ENCODE data around the gene AHSA1.
A peak's percentile ranks its signal among the peaks of the same experiment; 100 is the strongest.

The AHSA1 gene

GRCh38 chr14:77439861-77440260, 18.0 kb upstream of the AHSA1 start:
- Histone ChIP-seq H3K36me3 (ENCODE audit: control insufficient read depth, insufficient read depth, low read length, severe bottlenecking) (peaks cover 81% of the 10 kb centered on the region), H3K4me3 (ENCODE audit: low read length) (no peak overlapping the region), H3K9me3 (ENCODE audit: control insufficient read depth, low read length) (no peaks in the 10 kb centered on the region), H3K27me3 (replicated peaks; ENCODE audit: control insufficient read depth, insufficient read depth, low read length) (no peaks in the 10 kb centered on the region), H3K9ac (ENCODE audit: low read length) (no peak overlapping the region), H3K4me1 (ENCODE audit: control insufficient read depth, insufficient read depth, low read length) (no peaks in the 10 kb centered on the region)
- no peak for DNase-seq (ENCODE audit: low read depth)

GRCh38 chr14:77442196-77442595, 15.7 kb upstream of the AHSA1 start:
- no peak for DNase-seq (ENCODE audit: low read depth)
- H3K4me1 ChIP-seq (ENCODE audit: control insufficient read depth, insufficient read depth, low read length): no peaks in the 10 kb centered on the region
- no peaks in the 10 kb centered on the region for H3K27me3 ChIP-seq (replicated peaks; ENCODE audit: control insufficient read depth, insufficient read depth, low read length)
- H3K9me3 ChIP-seq (ENCODE audit: control insufficient read depth, low read length): no peaks in the 10 kb centered on the region
- no peak overlapping the region for H3K4me3 ChIP-seq (ENCODE audit: low read length)
- peaks cover 70% of the 10 kb centered on the region for H3K36me3 ChIP-seq (ENCODE audit: control insufficient read depth, insufficient read depth, low read length, severe bottlenecking)
- H3K9ac ChIP-seq (ENCODE audit: low read length): no peak overlapping the region

DNA sequence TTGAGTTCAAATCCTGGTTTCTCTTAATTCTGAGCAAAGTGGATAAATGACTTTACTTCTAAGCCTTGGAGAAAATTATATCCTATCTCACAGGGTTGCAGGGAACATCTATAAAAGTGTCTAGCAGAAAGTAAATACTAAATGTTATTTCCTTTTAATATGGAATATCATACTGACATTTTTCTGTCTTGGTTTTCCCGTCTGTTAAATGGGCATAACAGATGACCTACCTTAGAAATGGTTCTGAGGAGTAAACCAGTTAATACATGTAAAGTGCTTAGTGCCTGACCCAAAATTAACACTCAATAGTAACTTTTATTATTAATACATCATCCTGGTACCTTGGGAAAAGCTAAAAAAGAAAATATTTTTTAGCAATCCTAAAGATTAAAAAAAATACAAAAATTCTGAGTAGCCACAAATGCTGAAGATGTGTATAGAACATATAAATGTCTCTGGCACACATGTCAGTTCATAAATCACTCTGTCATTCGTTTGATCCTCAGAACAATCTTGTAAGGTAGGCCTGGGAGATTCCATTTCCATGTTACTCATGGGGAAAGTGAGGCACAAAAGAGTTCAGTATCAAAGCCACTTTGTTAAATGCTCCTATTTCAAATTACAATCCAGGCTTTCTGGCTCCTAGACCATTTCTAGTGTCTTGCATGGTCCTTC, 1.8 kb upstream of the AHSA1 start:
- peaks cover 32% of the 10 kb centered on the region for H3K36me3 ChIP-seq (ENCODE audit: control insufficient read depth, insufficient read depth, low read length, severe bottlenecking)
- no peaks in the 10 kb centered on the region for H3K9me3 ChIP-seq (ENCODE audit: control insufficient read depth, low read length)
- H3K9ac ChIP-seq (ENCODE audit: low read length): peak overlapping the region; percentile 99
- H3K4me1 ChIP-seq (ENCODE audit: control insufficient read depth, insufficient read depth, low read length): peaks cover 21% of the 10 kb centered on the region
- no peaks in the 10 kb centered on the region for H3K27me3 ChIP-seq (replicated peaks; ENCODE audit: control insufficient read depth, insufficient read depth, low read length)
- peak overlapping the region; percentile 100 for H3K4me3 ChIP-seq (ENCODE audit: low read length)
- DNase-seq (ENCODE audit: low read depth): no peak

- H3K27me3 ChIP-seq (replicated peaks; ENCODE audit: control insufficient read depth, insufficient read depth, low read length): no peaks in the 10 kb centered on the region
- peaks cover 21% of the 10 kb centered on the region for H3K4me1 ChIP-seq (ENCODE audit: control insufficient read depth, insufficient read depth, low read length)
- peaks cover 32% of the 10 kb centered on the region for H3K36me3 ChIP-seq (ENCODE audit: control insufficient read depth, insufficient read depth, low read length, severe bottlenecking)
- no peaks in the 10 kb centered on the region for H3K9me3 ChIP-seq (ENCODE audit: control insufficient read depth, low read length)
- H3K4me3 ChIP-seq (ENCODE audit: low read length): peak overlapping the region; percentile 100
- H3K9ac ChIP-seq (ENCODE audit: low read length): peak overlapping the region; percentile 99
- no peak for DNase-seq (ENCODE audit: low read depth)
Observed at GRCh38 chr14:77457115-77457521, 775 bp upstream of the AHSA1 start.

GRCh38 chr14:77458249-77458950, 507 bp downstream of the AHSA1 start:
- DNase-seq (ENCODE audit: low read depth): peak; percentile 57
- peaks cover 35% of the 10 kb centered on the region for H3K36me3 ChIP-seq (ENCODE audit: control insufficient read depth, insufficient read depth, low read length, severe bottlenecking)
- H3K4me1 ChIP-seq (ENCODE audit: control insufficient read depth, insufficient read depth, low read length): peaks cover 21% of the 10 kb centered on the region
- H3K9ac ChIP-seq (ENCODE audit: low read length): peak overlapping the region; percentile 99
- no peaks in the 10 kb centered on the region for H3K9me3 ChIP-seq (ENCODE audit: control insufficient read depth, low read length)
- peak overlapping the region; percentile 100 for H3K4me3 ChIP-seq (ENCODE audit: low read length)
- H3K27me3 ChIP-seq (replicated peaks; ENCODE audit: control insufficient read depth, insufficient read depth, low read length): no peaks in the 10 kb centered on the region

GRCh38 chr14:77459072-77459723, 1.3 kb downstream of the AHSA1 start:
- Histone ChIP-seq H3K4me1 (ENCODE audit: control insufficient read depth, insufficient read depth, low read length) (peaks cover 21% of the 10 kb centered on the region), H3K27me3 (replicated peaks; ENCODE audit: control insufficient read depth, insufficient read depth, low read length) (no peaks in the 10 kb centered on the region), H3K36me3 (ENCODE audit: control insufficient read depth, insufficient read depth, low read length, severe bottlenecking) (peaks cover 42% of the 10 kb centered on the region), H3K9me3 (ENCODE audit: control insufficient read depth, low read length) (no peaks in the 10 kb centered on the region), H3K9ac (ENCODE audit: low read length) (peak overlapping the region; percentile 99), H3K4me3 (ENCODE audit: low read length) (peak overlapping the region; percentile 100)
- peak; percentile 92 for DNase-seq (ENCODE audit: low read depth)

GRCh38 chr14:77467801-77468200, 9.9 kb downstream of the AHSA1 start:
- no peak overlapping the region for H3K9ac ChIP-seq (ENCODE audit: low read length)
- H3K4me3 ChIP-seq (ENCODE audit: low read length): no peak overlapping the region
- DNase-seq (ENCODE audit: low read depth): no peak
- H3K27me3 ChIP-seq (replicated peaks; ENCODE audit: control insufficient read depth, insufficient read depth, low read length): peaks cover 5% of the 10 kb centered on the region
- H3K36me3 ChIP-seq (ENCODE audit: control insufficient read depth, insufficient read depth, low read length, severe bottlenecking): peaks cover 67% of the 10 kb centered on the region
- H3K9me3 ChIP-seq (ENCODE audit: control insufficient read depth, low read length): no peaks in the 10 kb centered on the region
- no peaks in the 10 kb centered on the region for H3K4me1 ChIP-seq (ENCODE audit: control insufficient read depth, insufficient read depth, low read length)

DNA sequence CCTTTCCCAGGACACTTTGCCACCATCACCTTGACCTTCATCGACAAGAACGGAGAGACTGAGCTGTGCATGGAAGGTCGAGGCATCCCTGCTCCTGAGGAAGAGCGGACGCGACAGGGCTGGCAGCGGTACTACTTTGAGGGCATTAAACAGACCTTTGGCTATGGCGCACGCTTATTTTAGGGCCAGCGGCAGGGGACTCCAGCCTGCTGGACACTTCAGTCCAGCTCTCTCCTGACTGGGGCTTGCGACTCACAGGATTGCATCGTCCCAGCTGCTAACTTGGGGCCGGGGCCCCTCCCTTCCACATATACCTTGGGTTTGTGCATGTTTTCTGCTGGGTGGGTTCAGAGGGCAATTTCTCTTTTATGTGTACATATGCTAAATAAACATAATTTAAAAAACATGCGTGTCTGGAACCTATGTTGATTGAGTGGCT, 11.2 kb downstream of the AHSA1 start:
- H3K4me3 ChIP-seq (ENCODE audit: low read length): no peak overlapping the region
- H3K27me3 ChIP-seq (replicated peaks; ENCODE audit: control insufficient read depth, insufficient read depth, low read length): peaks cover 5% of the 10 kb centered on the region
- H3K9me3 ChIP-seq (ENCODE audit: control insufficient read depth, low read length): no peaks in the 10 kb centered on the region
- no peak overlapping the region for H3K9ac ChIP-seq (ENCODE audit: low read length)
- peaks cover 54% of the 10 kb centered on the region for H3K36me3 ChIP-seq (ENCODE audit: control insufficient read depth, insufficient read depth, low read length, severe bottlenecking)
- DNase-seq (ENCODE audit: low read depth): no peak
- H3K4me1 ChIP-seq (ENCODE audit: control insufficient read depth, insufficient read depth, low read length): peaks cover under 1% of the 10 kb centered on the region

DNA sequence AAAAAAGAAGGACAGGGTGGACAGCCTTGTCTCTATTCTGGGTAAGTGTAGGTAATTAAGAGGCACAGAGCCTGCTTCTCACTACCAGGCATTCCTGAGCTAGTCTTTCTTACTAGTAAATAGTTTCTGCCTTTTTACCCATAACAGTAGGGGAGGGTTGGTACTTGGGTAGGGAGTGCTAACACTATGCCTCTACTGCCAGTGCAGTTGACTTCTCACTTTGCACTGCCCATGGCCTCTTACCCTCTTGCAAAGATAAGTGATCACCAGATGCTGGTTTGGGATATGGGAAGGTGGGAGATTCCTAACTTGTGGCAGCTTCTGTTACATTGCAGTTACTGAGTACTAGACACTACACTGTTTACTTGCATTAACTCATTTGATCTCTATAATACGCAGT, 11.6 kb downstream of the AHSA1 start:
- Histone ChIP-seq H3K27me3 (replicated peaks; ENCODE audit: control insufficient read depth, insufficient read depth, low read length) (peaks cover 5% of the 10 kb centered on the region), H3K9ac (ENCODE audit: low read length) (no peak overlapping the region), H3K36me3 (ENCODE audit: control insufficient read depth, insufficient read depth, low read length, severe bottlenecking) (peaks cover 50% of the 10 kb centered on the region), H3K9me3 (ENCODE audit: control insufficient read depth, low read length) (no peaks in the 10 kb centered on the region), H3K4me3 (ENCODE audit: low read length) (no peak overlapping the region), H3K4me1 (ENCODE audit: control insufficient read depth, insufficient read depth, low read length) (peaks cover 5% of the 10 kb centered on the region)
- no peak for DNase-seq (ENCODE audit: low read depth)

DNA sequence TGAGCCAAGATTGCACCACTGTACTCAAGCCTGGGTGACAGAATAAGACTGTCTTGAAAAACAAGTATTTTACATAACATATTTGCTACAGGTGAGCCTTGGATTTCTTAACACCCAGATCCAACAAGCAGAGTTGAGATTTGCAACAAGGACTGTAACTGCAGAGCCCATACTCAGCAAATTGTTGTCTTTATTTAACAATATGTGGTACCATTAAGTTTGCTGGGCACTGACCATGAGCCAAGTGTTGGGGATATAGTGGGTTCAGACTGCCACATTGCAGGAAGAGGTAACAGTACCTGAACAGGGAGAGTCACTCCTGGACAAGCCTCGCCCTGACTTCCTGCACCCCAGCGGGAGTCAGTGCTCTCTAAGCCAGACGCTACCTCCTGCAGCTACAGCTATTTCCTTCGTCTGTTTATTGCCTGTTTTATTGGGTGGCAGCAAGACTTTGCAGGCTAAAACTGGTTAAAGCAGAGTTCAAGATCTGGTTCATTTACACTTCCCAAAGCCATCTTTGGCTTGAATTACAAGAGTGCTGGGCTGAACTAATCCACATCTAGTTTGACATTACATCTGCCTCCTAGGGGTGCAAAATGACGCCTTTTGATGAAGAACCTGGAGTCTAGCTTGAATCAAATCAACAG, 12.5 kb downstream of the AHSA1 start:
- Histone ChIP-seq H3K4me3 (ENCODE audit: low read length) (no peak overlapping the region), H3K36me3 (ENCODE audit: control insufficient read depth, insufficient read depth, low read length, severe bottlenecking) (peaks cover 42% of the 10 kb centered on the region), H3K9ac (ENCODE audit: low read length) (no peak overlapping the region), H3K4me1 (ENCODE audit: control insufficient read depth, insufficient read depth, low read length) (peaks cover 10% of the 10 kb centered on the region), H3K9me3 (ENCODE audit: control insufficient read depth, low read length) (no peaks in the 10 kb centered on the region), H3K27me3 (replicated peaks; ENCODE audit: control insufficient read depth, insufficient read depth, low read length) (peaks cover 9% of the 10 kb centered on the region)
- DNase-seq (ENCODE audit: low read depth): no peak

DNA sequence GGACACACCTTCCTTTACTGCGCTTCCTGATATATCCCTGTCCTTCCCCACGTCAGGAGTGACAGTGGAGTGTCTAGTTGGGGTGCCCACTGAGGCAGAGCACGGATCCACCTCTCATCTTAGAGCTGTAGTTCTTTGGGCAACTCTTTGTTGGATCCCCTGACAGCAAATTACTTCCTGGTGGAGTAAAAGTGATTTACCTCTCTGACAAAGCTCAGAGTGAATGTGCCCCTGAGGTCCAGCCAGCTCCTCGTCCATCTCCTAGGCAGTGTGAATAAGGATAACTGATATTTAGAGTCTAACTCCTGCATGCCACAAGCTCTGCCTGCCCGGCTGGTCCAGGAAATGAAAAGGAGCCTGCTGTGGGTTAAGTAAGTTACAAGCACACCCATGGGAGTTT, 16.0 kb downstream of the AHSA1 start:
- Histone ChIP-seq H3K27me3 (replicated peaks; ENCODE audit: control insufficient read depth, insufficient read depth, low read length) (peaks cover 20% of the 10 kb centered on the region), H3K36me3 (ENCODE audit: control insufficient read depth, insufficient read depth, low read length, severe bottlenecking) (peaks cover 9% of the 10 kb centered on the region), H3K9me3 (ENCODE audit: control insufficient read depth, low read length) (no peaks in the 10 kb centered on the region), H3K9ac (ENCODE audit: low read length) (no peak overlapping the region), H3K4me1 (ENCODE audit: control insufficient read depth, insufficient read depth, low read length) (peaks cover 10% of the 10 kb centered on the region), H3K4me3 (ENCODE audit: low read length) (no peak overlapping the region)
- DNase-seq (ENCODE audit: low read depth): no peak

Measured in adipocyte (in vitro differentiated cells).